H9 (cell line): ENCODE data around the gene NDOR1. TPM values are rescaled to one million over a fixed set of nuclear protein-coding genes. Genes with fewer than 3 reads are reported as not detected.

Experiments
- DNase-seq: peaks from one replicate; pipeline ENCODE4 v3.0.0-alpha.2; 2017
- H2AFZ ChIP-seq: one replicate; pipeline ENCODE4 v1.6.1; 2013; ENCODE audit warnings: mild to moderate bottlenecking, low read length, control low read depth, moderate library complexity
- H2AK5ac ChIP-seq: 2 replicates; pipeline ENCODE4 v1.6.1; 2013; ENCODE audit warnings: low read length, control low read depth, mixed read lengths; ENCODE audit not compliant: insufficient read length
- H2BK120ac ChIP-seq: one replicate; pipeline ENCODE4 v1.6.1; 2013; ENCODE audit warnings: low read depth, mild to moderate bottlenecking, low read length, control low read depth, inconsistent platforms; ENCODE audit not compliant: poor library complexity, severe bottlenecking
- H2BK12ac ChIP-seq: 2 replicates; pipeline ENCODE4 v1.6.1; 2013; ENCODE audit warnings: low read length, control low read depth, mixed read lengths, low read depth; ENCODE audit not compliant: insufficient read length
- H2BK15ac ChIP-seq: 2 replicates; pipeline ENCODE4 v1.6.1; 2013; ENCODE audit warnings: low read depth, low read length, control low read depth
- H2BK20ac ChIP-seq: one replicate; pipeline ENCODE4 v1.6.1; 2013; ENCODE audit warnings: low read depth, mild to moderate bottlenecking, low read length, control low read depth, inconsistent platforms; ENCODE audit not compliant: poor library complexity, severe bottlenecking
- H2BK5ac ChIP-seq: 2 replicates; pipeline ENCODE4 v1.6.1; 2013; ENCODE audit warnings: low read length, control low read depth, mixed read lengths; ENCODE audit not compliant: insufficient read length
- H3K14ac ChIP-seq: 2 replicates; pipeline ENCODE4 v1.6.1; 2013; ENCODE audit warnings: low read length, control low read depth; ENCODE audit not compliant: insufficient read depth
- H3K18ac ChIP-seq: 2 replicates; pipeline ENCODE4 v1.6.1; 2013; ENCODE audit warnings: low read depth, mild to moderate bottlenecking, mixed read lengths, low read length, control low read depth; ENCODE audit not compliant: insufficient read length
- H3K23ac ChIP-seq: 2 replicates; pipeline ENCODE4 v1.6.1; 2013; ENCODE audit warnings: low read length, control low read depth, mixed read lengths, low read depth; ENCODE audit not compliant: insufficient read length
- H3K23me2 ChIP-seq: 2 replicates; pipeline ENCODE4 v1.6.1; 2013; ENCODE audit warnings: low read depth, mild to moderate bottlenecking, mixed read lengths, low read length, control low read depth; ENCODE audit not compliant: insufficient read length, poor library complexity, severe bottlenecking
- H3K27ac ChIP-seq: 2 replicates; pipeline ENCODE4 v1.5.1; 2013; ENCODE audit warnings: low read length, control low read depth, mixed read lengths, low read depth; ENCODE audit not compliant: insufficient read length
- H3K27me3 ChIP-seq: 2 replicates; pipeline ENCODE4 v1.6.1; 2013; ENCODE audit warnings: low read length, control low read depth, inconsistent platforms; ENCODE audit not compliant: insufficient read depth
- H3K4ac ChIP-seq: 2 replicates; pipeline ENCODE4 v1.6.1; 2013; ENCODE audit warnings: low read depth, mild to moderate bottlenecking, control low read depth, inconsistent platforms, low read length, moderate library complexity
- H3K4me1 ChIP-seq: 2 replicates; pipeline ENCODE4 v1.6.1; 2013; ENCODE audit warnings: low read length, control low read depth, inconsistent platforms; ENCODE audit not compliant: insufficient read depth
- H3K4me2 ChIP-seq: 2 replicates; pipeline ENCODE4 v1.6.1; 2013; ENCODE audit warnings: low read length, control low read depth, mixed read lengths; ENCODE audit not compliant: insufficient read length, insufficient read depth
- H3K56ac ChIP-seq: 2 replicates; pipeline ENCODE4 v1.6.1; 2013; ENCODE audit warnings: low read depth, mild to moderate bottlenecking, mixed read lengths, low read length, control low read depth; ENCODE audit not compliant: insufficient read length
- H3K79me1 ChIP-seq: 2 replicates; pipeline ENCODE4 v1.6.1; 2013; ENCODE audit warnings: low read depth, mild to moderate bottlenecking, moderate library complexity, low read length, control low read depth, inconsistent platforms; ENCODE audit not compliant: insufficient read depth, poor library complexity, severe bottlenecking
- H3K79me2 ChIP-seq: 2 replicates; pipeline ENCODE4 v1.6.1; 2013; ENCODE audit warnings: low read length, control low read depth, inconsistent platforms; ENCODE audit not compliant: insufficient read depth
- H3K9ac ChIP-seq: 2 replicates; pipeline ENCODE4 v1.6.1; 2013; ENCODE audit warnings: low read length, control low read depth, mixed read lengths; ENCODE audit not compliant: insufficient read length; ENCODE audit errors: extremely low read depth
- H3K9me3 ChIP-seq: one replicate; pipeline ENCODE4 v1.6.1; 2013; ENCODE audit warnings: low read depth, low read length, inconsistent platforms; ENCODE audit not compliant: control insufficient read depth
- H3T11ph ChIP-seq: one replicate; pipeline ENCODE4 v1.6.1; 2013; ENCODE audit warnings: mild to moderate bottlenecking, low read length, control low read depth, inconsistent platforms
- H4K20me1 ChIP-seq: one replicate; pipeline ENCODE4 v1.6.1; 2013; ENCODE audit not compliant: control insufficient read depth, insufficient read length, insufficient read depth
- H4K5ac ChIP-seq: 2 replicates; pipeline ENCODE4 v1.6.1; 2013; ENCODE audit warnings: low read depth, mild to moderate bottlenecking, mixed read lengths, low read length, control low read depth; ENCODE audit not compliant: insufficient read length
- H4K8ac ChIP-seq: replicated peaks from 2 replicates; pipeline ENCODE4 v1.6.1; 2013; ENCODE audit warnings: low read length, control low read depth, mixed read lengths, low read depth; ENCODE audit not compliant: insufficient read length
- H4K91ac ChIP-seq: 2 replicates; pipeline ENCODE4 v1.6.1; 2013; ENCODE audit warnings: low read depth, mild to moderate bottlenecking, moderate library complexity, mixed read lengths, low read length, control low read depth; ENCODE audit not compliant: insufficient read length
- H3K27ac Mint-ChIP-seq, 3 experiments: 2 replicates in 2 of 3; 3 replicates in 1 of 3; pipeline ENCODE4 v1.8.0; 2020 to 2021; ENCODE audit warnings: mixed read lengths in 3 of 3, mild to moderate bottlenecking in 1 of 3, moderate library complexity in 1 of 3
- H3K27me3 Mint-ChIP-seq: 2 replicates; pipeline ENCODE4 v1.8.0; 2021; ENCODE audit warnings: low read depth, mild to moderate bottlenecking, moderate library complexity, mixed read lengths
- H3K36me3 Mint-ChIP-seq, 3 experiments: 2 replicates in 2 of 3; 3 replicates in 1 of 3; pipeline ENCODE4 v1.8.0; 2020 to 2021; ENCODE audit warnings: low read depth in 3 of 3, mixed read lengths in 3 of 3; ENCODE audit not compliant: insufficient read depth in 1 of 3
- H3K4me1 Mint-ChIP-seq, 2 experiments: 2 replicates each; pipeline ENCODE4 v1.8.0; 2020; ENCODE audit warnings: mixed read lengths in 2 of 2
- H3K4me3 Mint-ChIP-seq, 2 experiments: 2 replicates in 1 of 2; 3 replicates in 1 of 2; pipeline ENCODE4 v1.8.0; 2020 to 2021; ENCODE audit warnings: mild to moderate bottlenecking in 2 of 2, mixed read lengths in 2 of 2, moderate library complexity in 1 of 2
- H3K9me3 Mint-ChIP-seq, 2 experiments: 2 replicates in 1 of 2; 3 replicates in 1 of 2; pipeline ENCODE4 v1.8.0; 2020; ENCODE audit warnings: mild to moderate bottlenecking in 2 of 2, mixed read lengths in 2 of 2, moderate library complexity in 1 of 2
- CTCF ChIP-seq: fragments of 200-600 bp; sonication (generic); conservative IDR thresholded peaks from 3 replicates; pipeline ENCODE4 v1.8.0; 2021; ENCODE audit warnings: antibody characterized with exemption, mild to moderate bottlenecking
- WGBS: extraction: QIAGEN DNeasy Blood & Tissue Kit; methylation state at CpG from one replicate; pipeline ENCODE4 v1.1.7; 2013; ENCODE audit warnings: missing lambda C conversion rate, low lambda C conversion rate, mixed read lengths; ENCODE audit not compliant: insufficient read length; ENCODE audit errors: extremely low coverage; 5-methylcytosine and 5-hydroxymethylcytosine counted together
- total RNA-seq: library from RNA; stranded (reverse); gene quantifications from 2 replicates; pipeline ENCODE4 v1.2.1, GENCODE V29; 2021

NDOR1 gene
- total RNA-seq, 1 experiment from 2014 or later = 44.1 TPM

- no peaks in the 10 kb centered on the region; a peak in 2 of 5 replicates for H3K9me3 Mint-ChIP-seq
- no peaks in the 10 kb centered on the region; the same call in 1 of the 2 replicates for H3K4me1 ChIP-seq
- peaks cover 19 to 26% (median 19%) of the 10 kb centered on the region in 3 experiments for H3K36me3 Mint-ChIP-seq
- H3K4me2 ChIP-seq = no peak overlapping the region
- peaks cover 35% of the 10 kb centered on the region for H3K27me3 Mint-ChIP-seq
- H3K23ac ChIP-seq = no peak overlapping the region
- peaks cover 3% of the 10 kb centered on the region for H4K20me1 ChIP-seq
- H2BK20ac ChIP-seq = no peak overlapping the region
- no peak overlapping the region for H4K5ac ChIP-seq
- H2AK5ac ChIP-seq = no peak overlapping the region
- no peak overlapping the region for H4K91ac ChIP-seq
- H3K23me2 ChIP-seq = peaks cover 12% of the 10 kb centered on the region
- no peak overlapping the region for H3K9ac ChIP-seq
- DNase-seq = peak; percentile 67
- no peaks in the 10 kb centered on the region for H3K9me3 ChIP-seq
- WGBS = no CpG with 5 or more reads among the region's 36 CpGs
- no peaks in the 10 kb centered on the region for H3K27me3 ChIP-seq
- H2BK15ac ChIP-seq = no peak overlapping the region
- TF ChIP-seq CTCF = no peak
- no peak overlapping the region for H2AFZ ChIP-seq
- no peak overlapping the region for H2BK120ac ChIP-seq
- H3T11ph ChIP-seq = no peak overlapping the region
- H3K14ac ChIP-seq = no peak overlapping the region
- H3K56ac ChIP-seq = no peak overlapping the region
- peak overlapping the region in 1 of 2 experiments; percentile 54; a peak in 2 of 5 replicates for H3K4me3 Mint-ChIP-seq
- H3K27ac Mint-ChIP-seq = peak overlapping the region; percentile 39 to 80 (median 79); a peak in 5 of 7 replicates
- no peak overlapping the region for H2BK5ac ChIP-seq
- H3K18ac ChIP-seq = no peak overlapping the region
- H3K27ac ChIP-seq = no peak overlapping the region
- H3K4me1 Mint-ChIP-seq = peaks cover 17 to 26% of the 10 kb centered on the region in 2 experiments
- H2BK12ac ChIP-seq = no peak overlapping the region
- H3K4ac ChIP-seq = no peak overlapping the region
- no peaks in the 10 kb centered on the region for H3K79me1 ChIP-seq
- H3K79me2 ChIP-seq = no peaks in the 10 kb centered on the region
- H4K8ac ChIP-seq = no peak overlapping the region
Observed at GRCh38 chr9:137244486-137245449, 39.3 kb downstream of the NDOR1 start.
